Fibroblast of pulmonary artery (primary cell): ENCODE data around the gene KRT2.
"Not testable (repeated sequence)": the region's sequence is repeated elsewhere in the genome, so short reads cannot be mapped to it uniquely, and the experiment has no call there.

ENCODE experiments used
- DNase-seq: peaks from one replicate; pipeline ENCODE4 v3.0.0-alpha.2; 2010; ENCODE audit warnings: low read depth
- H3K4me3 ChIP-seq: replicated peaks from 2 replicates; pipeline ENCODE4 v1.5.1; 2011; ENCODE audit warnings: low read depth, mild to moderate bottlenecking, control low read depth, low read length, moderate library complexity
- CTCF ChIP-seq: IDR thresholded peaks from 2 replicates; pipeline ENCODE4 v1.5.1; 2011; ENCODE audit warnings: mild to moderate bottlenecking, control low read depth, low read length, inconsistent platforms; ENCODE audit errors: missing control alignments

The KRT2 gene

GRCh38 chr12:52673713-52674432, 21.9 kb upstream of the KRT2 start:
- H3K4me3 ChIP-seq = no peak overlapping the region
- no peak for TF ChIP-seq CTCF
- DNase-seq = no peak

GRCh38 chr12:52673217-52673616, 21.2 kb upstream of the KRT2 start:
- no peak for TF ChIP-seq CTCF
- no peak overlapping the region for H3K4me3 ChIP-seq
- DNase-seq = no peak

GRCh38 chr12:52672321-52672933, 20.4 kb upstream of the KRT2 start:
- no peak for DNase-seq
- H3K4me3 ChIP-seq = no peak overlapping the region
- TF ChIP-seq CTCF = no peak

GRCh38 chr12:52670961-52671360, 18.9 kb upstream of the KRT2 start:
- H3K4me3 ChIP-seq = no peak overlapping the region
- no peak for TF ChIP-seq CTCF
- DNase-seq = no peak

GRCh38 chr12:52670506-52670905, 18.5 kb upstream of the KRT2 start:
- no peak overlapping the region for H3K4me3 ChIP-seq
- TF ChIP-seq CTCF = no peak
- no peak for DNase-seq

- not testable (repeated sequence) for H3K4me3 ChIP-seq, DNase-seq
These were observed 17.9 kb upstream of the KRT2 start for GRCh38 chr12:52669941-52670340.

GRCh38 chr12:52669426-52669825, 17.4 kb upstream of the KRT2 start:
- no peak overlapping the region for H3K4me3 ChIP-seq
- DNase-seq = no peak
- TF ChIP-seq CTCF = no peak
